NCI-H2029 (cell line): Measurements from ENCODE around the gene DNAJB13.
"Not testable (repeated sequence)": the region's sequence is repeated elsewhere in the genome, so short reads cannot be mapped to it uniquely, and the experiment has no call there.

ENCODE experiments used
- DNase-seq: peaks from one replicate; lab custom pipeline; 2025; lab: John Stamatoyannopoulos, UW

The DNAJB13 gene, protein sequence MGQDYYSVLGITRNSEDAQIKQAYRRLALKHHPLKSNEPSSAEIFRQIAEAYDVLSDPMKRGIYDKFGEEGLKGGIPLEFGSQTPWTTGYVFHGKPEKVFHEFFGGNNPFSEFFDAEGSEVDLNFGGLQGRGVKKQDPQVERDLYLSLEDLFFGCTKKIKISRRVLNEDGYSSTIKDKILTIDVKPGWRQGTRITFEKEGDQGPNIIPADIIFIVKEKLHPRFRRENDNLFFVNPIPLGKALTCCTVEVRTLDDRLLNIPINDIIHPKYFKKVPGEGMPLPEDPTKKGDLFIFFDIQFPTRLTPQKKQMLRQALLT

DNA sequence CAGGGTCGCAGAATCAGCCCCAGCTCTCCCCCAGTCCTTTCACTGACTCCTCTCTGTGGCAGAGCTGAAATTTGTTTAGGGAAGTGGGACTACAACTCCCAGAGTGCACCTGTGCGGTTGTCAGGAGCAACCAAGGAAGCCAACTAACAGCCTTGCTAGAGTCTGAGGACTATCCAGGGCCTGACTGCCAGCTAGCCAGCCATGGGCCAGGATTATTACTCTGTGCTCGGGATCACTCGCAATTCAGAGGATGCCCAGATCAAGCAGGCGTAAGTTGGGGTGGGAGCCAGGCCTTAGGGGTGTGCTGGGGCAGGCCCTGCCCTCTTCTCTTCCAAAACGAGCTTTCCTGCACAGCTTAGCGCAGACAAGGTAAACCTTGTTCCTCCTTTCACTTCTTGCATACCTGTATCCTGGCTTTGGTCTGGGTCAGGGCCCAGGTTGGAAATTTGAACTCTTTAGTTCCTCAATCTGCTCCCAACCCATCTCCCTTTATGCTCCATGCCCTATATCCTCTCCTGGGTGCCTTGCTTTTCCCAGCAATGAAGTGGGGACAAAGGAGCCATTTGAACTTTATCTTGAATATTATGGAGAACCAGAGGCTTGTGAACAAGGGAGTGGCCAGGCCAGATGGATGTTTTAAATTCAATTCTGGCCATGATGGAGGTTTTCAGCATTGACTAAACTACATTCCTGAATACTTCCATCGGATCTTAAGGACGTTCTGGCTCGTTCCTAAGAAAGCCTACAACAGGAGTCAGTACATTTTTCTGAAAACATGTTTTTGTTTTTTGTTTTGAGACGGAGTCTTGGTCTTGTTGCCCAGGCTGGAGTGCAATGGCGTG lies at the start of gene DNAJB13:
Gene DNAJB13 (plus strand): TSS at position 158 of the 842 bp plus-strand sequence. CDS start 44 bp downstream, at position 202.
- peak; percentile 79 for DNase-seq

DNA sequence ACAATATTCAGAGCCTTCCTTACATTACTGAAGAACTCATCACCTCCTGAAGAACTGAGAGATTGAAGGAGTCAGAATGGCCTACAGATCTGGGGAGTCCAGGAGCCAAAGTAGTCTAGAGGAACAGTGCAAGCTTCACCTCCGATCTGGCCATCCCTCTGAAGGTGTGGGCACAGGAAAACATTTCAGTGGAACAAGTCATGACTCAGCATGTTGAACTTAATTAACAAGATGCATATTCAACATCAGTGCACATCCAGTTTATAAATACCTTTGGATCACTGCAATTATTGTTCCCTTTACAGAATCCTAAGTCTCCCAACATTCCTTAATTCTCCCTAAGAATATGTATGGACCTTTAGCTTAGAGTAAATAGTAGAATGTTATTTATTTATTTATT lies 48.5 kb upstream of the DNAJB13 start:
- DNase-seq, result no peak

DNA sequence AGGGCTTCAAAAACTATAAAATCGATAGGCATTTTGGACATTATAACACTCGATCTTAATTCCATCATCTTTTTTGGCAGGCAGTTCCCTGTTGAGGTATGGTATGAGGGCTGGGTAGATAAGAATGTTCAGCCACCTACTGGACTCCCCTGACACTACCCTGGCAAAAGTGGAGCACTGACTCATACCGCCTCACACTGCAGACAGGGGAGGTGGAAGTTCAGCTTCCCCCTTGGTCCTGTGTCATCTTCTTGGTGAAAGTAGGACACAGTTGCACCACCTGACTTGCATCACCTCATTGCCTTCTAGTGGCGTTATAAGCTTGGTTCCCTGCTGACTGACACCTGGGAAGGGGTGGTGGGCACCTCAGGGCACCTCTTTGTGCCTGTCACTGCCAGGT lies 43.6 kb upstream of the DNAJB13 start:
- DNase-seq, result no peak

GRCh38 chr11:73912026-73912425 lies 38.8 kb upstream of the DNAJB13 start:
- no peak for DNase-seq

DNA sequence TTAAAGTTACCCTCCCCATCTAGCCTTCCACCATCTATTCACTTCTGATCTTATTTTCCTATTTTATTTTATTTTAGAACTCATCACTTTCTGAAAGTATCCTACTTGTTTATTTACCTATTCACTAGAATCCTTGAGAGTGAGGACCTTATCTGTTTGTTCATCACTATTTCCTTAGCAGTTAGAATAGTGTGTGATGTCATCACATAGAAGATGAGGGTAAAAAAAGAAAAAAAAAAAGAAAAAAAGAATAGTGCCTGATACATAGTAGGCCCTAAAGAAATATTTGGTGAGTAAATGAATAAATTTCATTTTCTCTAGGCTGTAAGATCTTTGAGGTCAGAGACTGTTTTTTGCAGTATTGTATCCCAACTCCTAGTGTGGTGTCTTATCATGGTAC lies 37.4 kb upstream of the DNAJB13 start:
- DNase-seq, result no peak

DNA sequence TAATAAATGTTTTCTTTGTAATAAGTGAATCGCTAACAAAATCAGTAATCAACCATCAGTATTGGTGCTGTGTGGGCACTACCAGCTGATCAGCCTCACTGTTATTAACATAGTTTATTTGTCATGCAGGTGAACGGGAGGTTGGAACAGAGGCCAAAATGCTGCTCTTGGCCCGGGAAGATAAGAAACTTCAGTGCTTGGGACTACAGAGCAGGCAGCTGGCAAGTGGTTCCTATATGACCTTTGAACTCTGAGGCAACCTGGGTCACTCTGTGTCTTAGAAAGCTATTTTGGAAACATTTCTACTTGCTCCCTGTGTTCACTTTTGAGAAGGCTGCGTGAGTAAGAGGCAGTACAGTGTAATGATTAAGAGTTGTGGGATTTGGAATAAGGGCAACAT lies 36.5 kb upstream of the DNAJB13 start:
- no peak for DNase-seq

DNA sequence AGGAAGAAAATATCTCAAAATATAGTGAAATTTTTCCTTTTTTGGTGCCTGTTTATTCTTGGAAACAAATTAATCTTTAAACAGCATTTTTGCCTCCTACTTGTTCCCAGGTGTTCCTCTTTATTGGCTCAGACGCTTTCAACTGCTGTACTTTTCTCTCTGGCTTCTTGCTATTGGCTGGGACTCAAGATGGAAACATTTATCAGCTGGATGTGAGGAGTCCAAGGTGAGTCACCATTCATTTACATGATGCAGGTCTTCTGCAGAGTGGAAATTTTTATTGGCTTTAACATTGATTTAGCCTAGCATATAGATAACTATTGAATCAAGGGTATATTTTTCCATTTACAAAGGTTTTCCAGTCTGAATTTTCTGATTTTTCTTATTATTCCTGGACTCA lies 34.4 kb upstream of the DNAJB13 start:
- DNase-seq, result no peak

GRCh38 chr11:73921180-73921579 lies 29.6 kb upstream of the DNAJB13 start:
- DNase-seq, result no peak

- DNase-seq, result no peak
These were observed 21.4 kb upstream of the DNAJB13 start for GRCh38 chr11:73929388-73929787.

DNA sequence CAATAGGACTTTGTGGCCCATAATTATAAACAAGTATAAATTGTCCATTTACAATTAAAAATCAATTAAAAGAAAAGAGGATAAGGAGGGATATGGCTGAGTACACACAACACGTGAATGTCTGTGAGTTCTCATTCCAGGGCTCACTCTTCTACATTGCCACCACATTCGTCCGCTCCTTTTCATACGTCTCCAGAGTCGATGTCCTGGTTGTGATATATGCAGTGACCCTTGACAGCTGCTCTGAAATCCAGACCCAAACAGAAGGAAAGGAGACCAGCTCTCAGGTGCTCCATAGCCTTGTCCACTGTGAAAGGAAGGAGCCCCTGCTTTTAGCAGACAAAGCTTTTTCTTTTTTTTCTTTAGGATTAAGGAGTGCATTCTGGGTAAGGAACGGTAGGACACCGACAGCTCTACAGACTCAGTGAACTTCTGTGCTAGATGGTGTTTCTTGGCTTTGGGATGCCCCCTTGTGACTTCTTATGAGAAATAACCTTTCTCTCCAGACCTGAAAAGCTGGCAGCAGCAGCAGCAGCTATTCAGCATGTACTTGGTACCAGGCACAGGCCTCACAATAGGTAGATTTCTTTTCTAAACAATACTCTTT lies 19.7 kb upstream of the DNAJB13 start:
- DNase-seq, result peak; percentile 25

DNA sequence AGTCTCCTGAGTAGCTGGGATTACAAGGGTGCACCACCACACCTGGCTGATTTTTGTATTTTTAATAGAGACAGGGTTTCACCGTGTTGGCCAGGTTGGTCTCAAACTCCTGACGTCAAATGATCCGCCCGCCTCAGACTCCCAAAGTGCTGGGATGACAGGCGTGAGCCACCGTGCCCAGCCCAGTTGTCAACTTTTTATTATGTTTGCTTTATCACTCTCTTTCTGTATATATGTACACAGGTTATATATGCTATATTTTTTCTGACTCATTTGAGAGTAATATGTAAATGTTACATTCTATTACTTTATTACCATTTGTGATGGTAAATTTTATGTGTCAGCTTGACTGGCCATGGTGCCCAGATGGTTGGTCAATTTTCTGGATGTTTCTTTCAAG lies 18.9 kb upstream of the DNAJB13 start:
- no peak for DNase-seq

GRCh38 chr11:73932781-73933180 lies 18.0 kb upstream of the DNAJB13 start:
- DNase-seq, result no peak

- not testable (repeated sequence) for DNase-seq
These were observed 14.8 kb upstream of the DNAJB13 start for GRCh38 chr11:73936047-73936446.

GRCh38 chr11:73939096-73939495 lies 11.7 kb upstream of the DNAJB13 start:
- DNase-seq, result no peak

DNA sequence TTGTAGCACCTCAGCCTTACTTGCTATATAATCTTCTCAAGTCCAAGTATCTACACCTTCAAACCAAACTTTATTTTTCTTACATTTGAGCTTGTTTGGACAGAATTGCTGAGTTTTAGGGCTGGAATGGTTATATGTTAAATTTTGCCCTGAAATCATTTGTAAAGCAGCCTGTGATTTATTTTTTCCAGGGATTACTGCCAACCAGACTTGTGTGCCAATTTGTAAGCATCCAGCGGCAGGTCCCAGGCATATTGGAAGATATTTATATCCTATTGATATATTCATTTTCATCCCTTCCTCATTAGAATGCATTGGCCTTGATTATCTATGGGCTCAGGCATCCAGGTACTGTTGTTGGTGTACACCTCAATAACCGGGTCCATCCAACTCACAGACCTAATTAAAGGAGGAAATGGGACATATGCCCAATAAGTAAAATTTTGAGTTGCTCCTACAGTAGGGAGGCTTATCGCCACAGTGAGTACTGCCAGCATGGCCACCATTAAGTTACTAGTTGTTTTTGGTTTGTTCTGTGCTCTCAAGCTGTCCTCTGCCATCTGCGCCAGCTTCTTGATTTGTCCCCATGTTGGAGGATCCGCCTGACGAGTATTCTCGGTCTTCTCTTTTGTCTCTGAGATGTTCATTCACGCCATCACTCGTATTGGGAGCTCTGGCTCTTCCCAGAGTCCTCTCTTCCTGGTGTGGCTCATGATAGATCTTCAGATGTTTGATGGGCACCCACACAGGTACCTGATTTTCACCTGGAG lies 9.8 kb upstream of the DNAJB13 start:
- no peak for DNase-seq

DNA sequence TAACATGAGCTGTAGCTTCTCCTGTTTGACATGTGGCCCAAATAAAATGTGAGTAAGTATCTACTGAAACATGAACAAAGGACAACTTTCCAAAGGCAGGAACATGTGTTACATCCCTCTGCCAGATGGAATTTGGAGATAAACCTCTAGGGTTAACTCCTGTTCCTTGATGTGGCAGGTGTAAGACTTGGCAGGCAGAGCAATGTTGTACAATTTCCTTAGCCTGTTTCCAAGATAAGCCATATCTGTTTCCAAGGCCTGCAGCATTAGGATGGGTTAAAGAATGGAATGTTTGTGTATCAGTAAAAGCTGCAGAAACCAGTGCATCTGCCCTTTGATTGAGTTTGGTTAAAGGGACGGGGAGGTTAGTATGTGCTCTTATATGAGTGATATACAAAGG lies 8.8 kb upstream of the DNAJB13 start:
- no peak for DNase-seq

- DNase-seq, result no peak
These were observed 6.7 kb upstream of the DNAJB13 start for GRCh38 chr11:73944085-73944484.

GRCh38 chr11:73944901-73945300 lies 5.9 kb upstream of the DNAJB13 start:
- no peak for DNase-seq

DNA sequence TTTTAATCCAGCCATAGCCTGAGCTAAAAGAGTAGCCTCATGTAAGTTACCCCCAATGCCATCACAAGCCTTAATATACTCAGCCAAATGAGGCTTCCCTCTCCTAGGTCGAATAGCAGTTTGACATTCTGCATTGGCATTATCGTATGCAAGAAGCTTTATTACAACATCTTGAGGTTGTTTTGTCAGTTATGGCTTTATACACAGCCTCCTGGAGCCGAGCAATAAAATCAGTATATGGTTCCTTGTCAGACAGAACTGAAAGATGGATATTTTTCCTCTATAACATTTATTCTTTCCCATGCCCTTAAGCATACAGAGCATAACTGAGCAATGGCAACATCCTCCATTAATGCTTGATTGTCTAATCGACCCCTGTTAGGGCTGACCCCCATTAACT lies 5.4 kb upstream of the DNAJB13 start:
- DNase-seq, result no peak

GRCh38 chr11:73946798-73947458 lies 3.9 kb upstream of the DNAJB13 start:
- DNase-seq, result no peak

GRCh38 chr11:73949246-73949645 lies 1.6 kb upstream of the DNAJB13 start:
- DNase-seq, result no peak

DNA sequence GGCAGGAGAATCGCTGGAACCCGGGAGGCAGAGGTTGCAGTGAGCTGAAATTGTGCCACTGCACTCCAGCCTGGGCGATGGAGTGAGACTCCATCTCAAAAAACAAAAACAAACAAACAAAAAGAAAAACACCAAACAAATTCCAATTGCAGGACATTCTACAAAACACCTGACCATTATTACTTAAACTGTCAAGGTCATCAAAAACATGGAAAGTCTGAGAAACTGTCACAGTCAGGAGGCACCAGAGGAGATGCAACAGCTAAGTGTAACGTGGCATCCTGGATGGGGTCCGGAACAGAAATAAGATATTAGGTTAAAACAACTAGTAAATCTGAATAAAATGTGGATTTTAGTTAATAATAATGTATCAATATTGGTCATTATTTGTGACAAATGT lies 914 bp upstream of the DNAJB13 start:
- DNase-seq, result no peak
